Naive thymus-derived CD8-positive, alpha-beta T cell (primary cell): Measurements from ENCODE around the gene GRK5. TPM values are rescaled to one million over a fixed set of nuclear protein-coding genes. Genes with fewer than 3 reads are reported as not detected.

Source experiments
- ATAC-seq, 2 donors: fragments of 150-1000 bp; cut with Tn5 transposase in 1 of 2; sonication (Bioruptor Pico), chemical (Tn5 transposase) in 1 of 2; 1 replicate in 1 of 2; 2 replicates in 1 of 2; pipeline ENCODE4 v1.10.0; 2021; ENCODE audit warnings: mild to moderate bottlenecking in 2 of 2, moderate library complexity in 2 of 2
- POLR2A ChIA-PET: fragments of 350-600 bp; sonication (Branson Sonifier 250); formaldehyde crosslinking; loops from one replicate; lab custom pipeline; 2021; ENCODE audit warnings: antibody characterized with exemption; lab: Charles Lee
- DNase-seq, 10 donors: peaks; one replicate each; pipeline versions ENCODE4 v3.0.0 to v3.0.0-alpha.2; 2020 to 2022
- H3K27ac Mint-ChIP-seq, 10 donors: one replicate each; pipeline ENCODE4 v1.8.0; 2020 to 2022; ENCODE audit warnings: mild to moderate bottlenecking in 10 of 10, mixed read lengths in 10 of 10, moderate library complexity in 4 of 10, inconsistent platforms in 1 of 10
- H3K27me3 Mint-ChIP-seq, 5 donors: one replicate each; pipeline ENCODE4 v1.8.0; 2021 to 2022; ENCODE audit warnings: mixed read lengths in 5 of 5
- H3K36me3 Mint-ChIP-seq, 3 donors: one replicate each; pipeline ENCODE4 v1.8.0; 2020 to 2022; ENCODE audit warnings: mixed read lengths in 3 of 3, mild to moderate bottlenecking in 2 of 3, inconsistent platforms in 1 of 3
- H3K4me1 Mint-ChIP-seq, 4 donors: one replicate each; pipeline ENCODE4 v1.8.0; 2021 to 2022; ENCODE audit warnings: mixed read lengths in 4 of 4
- H3K4me3 Mint-ChIP-seq, 10 donors: one replicate each; pipeline ENCODE4 v1.8.0; 2020 to 2022; ENCODE audit warnings: mild to moderate bottlenecking in 10 of 10, mixed read lengths in 10 of 10, moderate library complexity in 6 of 10, inconsistent platforms in 1 of 10
- H3K9me3 Mint-ChIP-seq, 9 donors: one replicate each; pipeline ENCODE4 v1.8.0; 2020 to 2022; ENCODE audit warnings: mixed read lengths in 9 of 9, mild to moderate bottlenecking in 3 of 9, inconsistent platforms in 1 of 9, moderate library complexity in 1 of 9
- polyA plus RNA-seq, 3 donors: library from polyadenylated mRNA; unstranded; fragments of 300-500 nt; fragmentation: Illumina TruSeq; gene quantifications; one replicate each; pipeline ENCODE4 v1.2.3, GENCODE V29; 2021
- total RNA-seq, 8 experiments: library from RNA in 2 of 8; stranded (reverse) in 2 of 8; gene quantifications; one replicate each; pipeline ENCODE4 v1.2.3 and lab custom pipeline; 2021 to 2026

GRK5 gene
- total RNA-seq (10 to 100 TPM; 22.6 to 23.2 TPM), polyA plus RNA-seq (10 to 100 TPM in 2 of 3 donors, 1 to 10 TPM in 1; 4.4 to 11.0 (median 10.0) TPM), total RNA-seq (lab: John Stamatoyannopoulos, UW) (27.6 to 116 (median 42.1) reads per million in 6 experiments)

DNA sequence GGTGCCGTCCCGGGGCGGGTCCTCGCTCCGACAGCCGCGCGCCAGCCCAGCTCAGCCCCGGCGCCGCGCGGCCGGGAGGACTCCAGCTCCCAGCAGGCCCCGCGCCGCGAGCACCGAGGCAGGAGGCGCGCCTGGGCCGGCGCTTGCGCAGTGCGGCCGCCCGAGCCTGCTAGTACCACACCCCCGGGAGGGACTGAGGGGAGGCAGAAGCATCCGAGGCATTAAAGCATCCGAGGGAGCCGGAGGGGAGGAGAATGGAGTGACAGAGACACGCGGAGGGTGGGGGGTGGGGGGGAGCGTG lies at the start of gene GRK5:
GRK5 (plus strand) TSS at position 206 of the 301 bp plus-strand sequence. CDS start 347 bp downstream, outside the sequence.
- ATAC-seq (peak; percentile 77 to 82), DNase-seq (peak; percentile 87 to 98 (median 97))
- no peaks in the 10 kb centered on the region for H3K9me3 Mint-ChIP-seq
- POLR2A ChIA-PET: interaction anchor here (0.6 to 4.4 kb wide), 27 partner anchors 20 to 518 kb away, joined by 3 to 61 read pairs (median 5); partner anchors contain the start of genes INPP5F, RGS10 and SFXN4
- no peaks in the 10 kb centered on the region for H3K36me3 Mint-ChIP-seq
- no peaks in the 10 kb centered on the region for H3K27me3 Mint-ChIP-seq
- peaks cover 26 to 48% (median 43%) of the 10 kb centered on the region in 4 donors for H3K4me1 Mint-ChIP-seq
- H3K27ac Mint-ChIP-seq: peak within 1 kb of the TSS; percentile 92 to 98 (median 95)
- peak within 1 kb of the TSS; percentile 88 to 99 (median 96) for H3K4me3 Mint-ChIP-seq

GRCh38 chr10:119159332-119159731 lies 48.0 kb upstream of the GRK5 start:
- POLR2A ChIA-PET: no interaction called here
- Mint-ChIP-seq H3K36me3 (peaks cover 0 to 88% (median 28%) of the 10 kb centered on the region in 3 donors), H3K4me3 (no peak overlapping the region)

GRCh38 chr10:119161680-119162451 lies 45.5 kb upstream of the GRK5 start:
- H3K36me3 Mint-ChIP-seq: peaks cover 0 to 64% (median 14%) of the 10 kb centered on the region in 3 donors
- POLR2A ChIA-PET: interaction anchor here (0.6 kb wide), 2 partner anchors 31 to 424 kb away, joined by 3 read pairs; no protein-coding TSS in a partner anchor
- H3K4me3 Mint-ChIP-seq: peak overlapping the region in 2 of 10 donors; percentile 6 to 34
- peaks cover 16 to 39% (median 31%) of the 10 kb centered on the region in 4 donors for H3K4me1 Mint-ChIP-seq
- ATAC-seq (no peak), DNase-seq (no peak)
- peak overlapping the region in 3 of 10 donors; percentile 22 to 63 (median 40) for H3K27ac Mint-ChIP-seq
- H3K9me3 Mint-ChIP-seq: no peaks in the 10 kb centered on the region
- H3K27me3 Mint-ChIP-seq: no peaks in the 10 kb centered on the region

More at GRCh38 chr10:119159332-119159731, 48.0 kb upstream of the GRK5 start:
- DNase-seq: no peak
- Mint-ChIP-seq H3K27ac (peak overlapping the region in 1 of 10 donors; percentile 58), H3K9me3 (no peaks in the 10 kb centered on the region), H3K27me3 (no peaks in the 10 kb centered on the region), H3K4me1 (peaks cover 7 to 22% (median 12%) of the 10 kb centered on the region in 4 donors)
- ATAC-seq: no peak

DNA sequence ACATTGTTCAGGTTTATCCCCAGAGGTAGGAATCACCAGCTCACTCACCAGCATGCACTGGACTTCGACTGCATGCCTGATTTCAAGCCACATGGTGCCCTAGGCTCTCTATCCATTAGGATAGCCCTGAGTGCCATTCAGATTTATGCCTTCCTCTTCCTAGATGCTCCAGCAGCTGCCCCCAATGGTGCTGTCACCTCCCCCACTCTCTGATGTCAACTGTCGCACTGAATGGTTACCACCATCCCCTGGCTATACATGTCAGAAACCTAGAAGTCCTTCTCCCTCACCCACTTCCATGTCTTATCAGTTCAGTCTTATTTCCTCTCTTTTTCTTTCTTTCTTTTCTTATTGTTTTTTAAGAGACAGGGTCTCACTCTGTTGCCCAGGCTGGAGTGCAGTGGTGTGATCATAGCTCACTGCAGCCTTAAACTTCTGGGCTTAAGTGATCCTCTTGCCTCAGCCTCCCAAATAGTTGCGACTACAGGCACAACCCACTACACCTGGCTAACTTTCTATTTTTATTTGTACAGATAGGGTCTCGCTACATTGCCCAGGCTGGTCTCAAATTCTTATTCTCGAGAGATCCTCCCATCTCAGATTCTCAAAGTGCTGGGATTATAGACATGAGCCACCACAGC lies 44.8 kb upstream of the GRK5 start:
- H3K27me3 Mint-ChIP-seq: no peaks in the 10 kb centered on the region
- peak overlapping the region in 2 of 10 donors; percentile 6 to 34 for H3K4me3 Mint-ChIP-seq
- peaks cover 20 to 44% (median 33%) of the 10 kb centered on the region in 4 donors for H3K4me1 Mint-ChIP-seq
- DNase-seq (no peak), ATAC-seq (no peak)
- H3K36me3 Mint-ChIP-seq: peaks cover 0 to 63% (median 13%) of the 10 kb centered on the region in 3 donors
- H3K9me3 Mint-ChIP-seq: no peaks in the 10 kb centered on the region
- POLR2A ChIA-PET: no interaction called here
- H3K27ac Mint-ChIP-seq: peak overlapping the region in 5 of 10 donors; percentile 44 to 76 (median 63)

GRCh38 chr10:119165171-119166117 lies 41.9 kb upstream of the GRK5 start, which contains the start of gene SFXN4:
TSS of gene SFXN4 (minus strand) at chr10:119165714. CDS start at chr10:119165647, 67 bp downstream.
- Mint-ChIP-seq H3K27me3 (no peaks in the 10 kb centered on the region), H3K36me3 (peaks cover 0 to 61% (median 14%) of the 10 kb centered on the region in 3 donors), H3K4me1 (peaks cover 18 to 44% (median 33%) of the 10 kb centered on the region in 4 donors), H3K27ac (peak within 1 kb of the TSS; percentile 87 to 98 (median 95)), H3K9me3 (no peaks in the 10 kb centered on the region), H3K4me3 (peak within 1 kb of the TSS; percentile 85 to 95 (median 90))
- ATAC-seq (peak; percentile 87 to 92), DNase-seq (peak; percentile 66 to 85 (median 80))
- POLR2A ChIA-PET: interaction anchor here (0.8 to 2.6 kb wide), 13 partner anchors 8 to 707 kb away, joined by 3 to 11 read pairs (median 5); partner anchors contain the start of genes DENND10, EIF3A, GRK5 and MCMBP

DNA sequence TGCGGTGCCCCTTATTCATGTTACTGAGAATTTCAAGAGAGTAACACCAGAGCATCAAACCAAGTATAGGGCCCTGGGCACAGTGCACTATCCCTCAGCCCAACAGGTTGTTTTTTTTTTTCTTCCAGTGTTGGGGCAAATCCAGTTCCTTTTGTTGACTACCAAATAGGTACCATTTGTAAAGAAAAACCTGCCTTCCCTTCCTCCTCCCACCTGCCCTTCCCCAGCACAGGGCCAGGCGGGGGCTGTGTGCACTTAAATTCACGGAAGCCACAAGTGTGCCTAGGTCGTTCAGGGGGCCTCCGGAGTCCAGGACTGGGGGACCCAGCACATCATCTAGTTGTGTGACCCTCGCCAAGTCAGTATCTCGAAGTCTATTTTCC lies 41.3 kb upstream of the GRK5 start:
- Mint-ChIP-seq H3K9me3 (no peaks in the 10 kb centered on the region), H3K27ac (peak overlapping the region; percentile 87 to 98 (median 95)), H3K4me1 (peaks cover 18 to 44% (median 33%) of the 10 kb centered on the region in 4 donors), H3K27me3 (no peaks in the 10 kb centered on the region), H3K4me3 (peak overlapping the region; percentile 85 to 95 (median 90)), H3K36me3 (peaks cover 0 to 61% (median 12%) of the 10 kb centered on the region in 3 donors)
- ATAC-seq (peak; percentile 7 to 15), DNase-seq (no peak)
- POLR2A ChIA-PET: interaction anchor here (1.2 to 2.6 kb wide), 4 partner anchors 60 to 706 kb away, joined by 3 to 11 read pairs (median 7); partner anchors contain the start of genes DENND10, EIF3A and MCMBP

DNA sequence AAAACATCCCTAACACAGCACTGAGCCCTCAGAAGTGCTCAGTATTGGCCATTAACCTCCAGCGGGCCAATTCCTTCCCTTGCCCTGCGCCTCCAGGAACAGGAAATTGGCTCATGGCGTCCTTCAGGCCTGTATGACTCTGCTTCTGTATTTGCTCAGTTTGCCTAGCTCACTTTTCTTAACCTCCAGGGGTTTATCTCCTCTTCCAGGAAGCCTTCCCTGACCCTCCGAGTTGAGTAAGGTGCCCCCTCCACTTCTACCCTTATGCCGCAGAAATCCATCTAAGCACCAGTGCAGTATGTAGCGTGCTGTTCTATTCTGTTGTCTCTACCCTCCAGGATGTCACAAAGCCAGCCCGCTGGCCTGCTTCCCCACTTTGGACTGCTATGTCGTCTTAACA lies 40.8 kb upstream of the GRK5 start:
- H3K27ac Mint-ChIP-seq: peak overlapping the region; percentile 87 to 98 (median 95)
- H3K4me3 Mint-ChIP-seq: peak overlapping the region; percentile 85 to 95 (median 90)
- POLR2A ChIA-PET: no interaction called here
- DNase-seq (no peak), ATAC-seq (no peak)
- peaks cover 18 to 44% (median 33%) of the 10 kb centered on the region in 4 donors for H3K4me1 Mint-ChIP-seq
- no peaks in the 10 kb centered on the region for H3K9me3 Mint-ChIP-seq
- H3K27me3 Mint-ChIP-seq: no peaks in the 10 kb centered on the region
- H3K36me3 Mint-ChIP-seq: peaks cover 0 to 61% (median 14%) of the 10 kb centered on the region in 3 donors

DNA sequence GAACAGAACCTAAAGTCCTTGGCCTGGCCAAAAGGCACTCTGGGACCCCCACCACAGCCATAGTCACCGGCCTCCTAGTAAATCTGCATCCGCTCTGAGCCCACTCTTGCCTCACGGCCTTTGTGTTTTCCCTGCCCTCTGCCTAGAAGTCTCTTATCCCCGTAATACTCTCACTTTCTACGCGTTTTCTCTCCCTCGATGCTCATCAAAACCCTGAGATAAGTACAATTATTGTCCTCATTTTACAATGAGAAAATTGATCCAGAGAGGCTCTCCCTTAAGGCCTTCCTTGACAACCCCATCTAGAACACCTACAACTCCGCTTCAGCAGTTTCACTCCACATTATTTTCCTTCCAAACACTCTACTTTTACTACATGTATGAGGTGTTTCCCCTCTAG lies 40.3 kb upstream of the GRK5 start:
- H3K27me3 Mint-ChIP-seq: no peaks in the 10 kb centered on the region
- ATAC-seq (no peak), DNase-seq (no peak)
- POLR2A ChIA-PET: no interaction called here
- H3K9me3 Mint-ChIP-seq: no peaks in the 10 kb centered on the region
- peak overlapping the region; percentile 11 to 98 (median 95) for H3K27ac Mint-ChIP-seq
- peaks cover 18 to 39% (median 32%) of the 10 kb centered on the region in 4 donors for H3K4me1 Mint-ChIP-seq
- H3K36me3 Mint-ChIP-seq: peaks cover 0 to 60% (median 11%) of the 10 kb centered on the region in 3 donors
- peak overlapping the region; percentile 49 to 95 (median 90) for H3K4me3 Mint-ChIP-seq

DNA sequence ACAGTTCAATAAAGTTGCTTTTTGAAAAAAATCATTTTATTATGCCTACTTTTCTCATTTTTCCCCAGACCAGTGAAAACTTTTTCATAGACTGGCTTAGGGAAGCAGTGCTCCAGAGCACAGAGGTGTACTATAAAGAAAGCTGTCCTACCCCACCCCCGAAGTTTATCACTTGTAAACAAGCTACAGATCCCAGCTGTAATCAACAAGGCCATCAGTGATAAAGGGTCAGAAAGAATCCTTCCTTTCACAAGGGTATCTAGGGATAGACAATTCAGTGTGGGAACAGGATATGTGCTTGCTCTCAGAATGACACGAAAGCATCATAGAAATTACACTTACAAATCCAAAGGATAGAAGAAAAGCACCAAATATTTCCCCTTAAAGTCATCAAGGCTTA lies 33.3 kb upstream of the GRK5 start:
- Mint-ChIP-seq H3K27me3 (no peaks in the 10 kb centered on the region), H3K9me3 (no peaks in the 10 kb centered on the region), H3K36me3 (peaks cover 0 to 67% (median 11%) of the 10 kb centered on the region in 3 donors), H3K27ac (peak overlapping the region in 1 of 10 donors; percentile 15), H3K4me3 (no peak overlapping the region), H3K4me1 (peaks cover 10 to 36% (median 32%) of the 10 kb centered on the region in 4 donors)
- ATAC-seq (no peak), DNase-seq (no peak)
- POLR2A ChIA-PET: interaction anchor here (1.0 kb wide), 1 partner anchor 33 kb away, joined by 3 read pairs; the partner anchor contains the start of gene GRK5

DNA sequence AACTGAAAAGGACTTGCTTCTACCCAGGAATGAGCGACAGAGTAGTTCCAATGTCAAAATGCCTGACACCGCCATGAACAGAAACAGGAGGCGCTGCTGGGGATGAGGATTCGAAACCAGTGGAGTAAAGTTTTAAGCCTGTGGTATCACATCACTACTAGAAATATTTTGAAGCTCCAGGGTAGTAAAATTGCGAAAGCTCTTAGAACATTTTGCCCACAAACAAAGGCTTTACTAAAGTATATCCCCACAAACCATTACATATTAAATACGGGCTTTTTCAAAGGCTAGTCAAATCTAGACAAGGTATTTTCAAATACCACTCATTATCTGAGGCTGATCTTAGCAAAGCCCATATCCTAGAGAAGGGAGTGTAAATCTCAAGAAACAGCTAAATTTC lies 31.2 kb upstream of the GRK5 start:
- Mint-ChIP-seq H3K4me1 (peaks cover 10 to 45% (median 36%) of the 10 kb centered on the region in 4 donors), H3K27ac (peak overlapping the region in 4 of 10 donors; percentile 16 to 72 (median 24)), H3K27me3 (no peaks in the 10 kb centered on the region), H3K9me3 (no peaks in the 10 kb centered on the region), H3K4me3 (peak overlapping the region in 4 of 10 donors; percentile 48 to 91 (median 52)), H3K36me3 (peaks cover 0 to 46% (median 10%) of the 10 kb centered on the region in 3 donors)
- POLR2A ChIA-PET: interaction anchor here (0.6 to 0.7 kb wide), 2 partner anchors 73 to 314 kb away, joined by 3 to 4 read pairs; no protein-coding TSS in a partner anchor
- ATAC-seq (no peak), DNase-seq (no peak)

DNA sequence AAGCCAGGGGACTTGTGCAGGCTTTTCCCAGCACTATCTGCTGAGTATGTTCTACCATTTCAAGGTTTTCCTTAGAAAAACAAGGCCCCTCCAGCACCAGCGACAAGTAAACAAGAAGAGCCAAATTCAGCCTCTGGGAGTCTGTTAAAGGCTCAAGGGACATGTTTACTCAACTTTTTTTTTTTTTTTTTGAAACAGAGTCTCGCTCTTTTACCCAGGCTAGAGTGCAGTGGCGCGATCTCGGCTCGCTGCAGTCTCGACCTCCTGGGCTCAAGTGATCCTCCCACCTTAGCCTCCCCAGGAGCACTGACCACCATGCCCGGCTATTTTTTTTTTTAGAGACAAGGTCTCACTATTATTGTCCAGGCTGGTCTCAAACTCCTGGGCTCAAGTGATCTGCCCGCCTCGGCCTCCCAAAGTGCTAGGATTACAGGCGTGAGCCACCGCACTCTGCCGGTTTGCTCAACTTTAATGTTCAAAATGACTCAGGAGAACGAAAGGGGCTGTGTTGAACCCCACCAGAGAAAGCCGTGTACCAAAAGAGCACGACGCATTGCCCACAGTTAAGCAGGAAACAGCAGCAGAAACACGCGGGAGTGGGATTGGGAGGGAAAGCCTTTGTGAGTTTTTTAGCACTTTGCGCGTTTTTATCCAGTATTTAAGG lies 29.5 kb upstream of the GRK5 start:
- Mint-ChIP-seq H3K9me3 (no peaks in the 10 kb centered on the region), H3K36me3 (peaks cover 0 to 31% (median 3%) of the 10 kb centered on the region in 3 donors), H3K4me3 (peak overlapping the region; percentile 91 to 99 (median 97)), H3K27ac (peak overlapping the region; percentile 83 to 98 (median 94)), H3K27me3 (no peaks in the 10 kb centered on the region), H3K4me1 (peaks cover 10 to 45% (median 36%) of the 10 kb centered on the region in 4 donors)
- DNase-seq (no peak), ATAC-seq (peak in 1 of 2 donors; percentile 15)
- POLR2A ChIA-PET: no interaction called here
